Germinal center (tissue), 1 donor: Measurements from ENCODE around the gene AEBP2.

Experiments used
- DNase-seq: peaks from one replicate; pipeline ENCODE4 v3.0.0; 2012; ENCODE audit warnings: mixed read lengths, low spot score

Gene AEBP2

DNA sequence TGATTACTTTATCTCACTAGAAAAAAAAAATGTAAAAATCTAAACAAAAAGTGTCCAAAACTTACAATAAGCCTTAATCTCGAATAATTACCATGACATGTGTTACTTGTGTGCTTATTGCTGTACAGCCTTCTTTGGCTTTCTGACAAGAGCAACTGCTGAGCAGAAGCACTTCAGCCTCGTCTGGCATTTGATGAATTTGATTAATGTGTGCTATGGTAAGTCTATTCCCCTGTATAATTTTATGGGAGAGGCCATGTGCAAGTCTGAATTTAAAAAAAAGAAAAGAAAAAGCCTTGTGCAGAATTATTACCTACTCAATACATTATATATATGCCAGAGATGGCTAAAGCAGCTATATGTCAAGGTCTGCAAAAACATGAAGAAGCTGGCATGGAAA lies 113.9 kb downstream of the AEBP2 start:
- DNase-seq = no peak

DNA sequence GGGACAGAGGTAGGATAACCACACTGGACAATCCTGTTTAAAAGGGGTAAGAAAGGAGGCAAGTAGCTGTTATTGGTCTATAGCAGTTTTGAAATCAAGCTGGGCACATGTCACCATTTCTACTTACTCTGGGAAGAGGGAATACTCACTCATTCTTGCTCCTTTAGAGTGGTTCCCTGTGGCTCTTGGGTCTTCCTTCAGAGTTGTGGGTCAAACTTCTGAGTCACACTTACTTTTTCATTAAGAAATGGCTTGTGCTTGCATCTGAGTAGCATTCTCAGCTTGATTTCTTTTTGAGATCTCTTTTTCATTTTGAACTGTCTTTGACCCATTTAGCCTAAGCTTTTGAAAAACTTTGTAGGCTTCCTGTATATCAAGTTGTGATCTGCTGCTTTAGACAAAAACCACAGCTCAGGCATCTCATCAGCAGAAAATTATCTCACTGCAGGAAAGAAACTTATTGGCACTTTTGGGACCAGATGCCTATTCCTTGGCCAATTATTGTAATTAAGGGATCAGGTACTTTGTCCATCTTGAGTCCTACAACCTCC lies 122.2 kb downstream of the AEBP2 start:
- DNase-seq = no peak
